HL-60 (cell line): Measurements from ENCODE around the gene IRX4.

ENCODE experiments used
- DNase-seq, 2 experiments: peaks; one replicate each; pipeline ENCODE4 v3.0.0-alpha.2; 2010 to 2020; ENCODE audit warnings: low read depth in 1 of 2, low spot score in 1 of 2
- H3K27ac ChIP-seq: fragments of 250-450 bp; sonication (Bioruptor Pico); replicated peaks from 2 replicates; pipeline ENCODE4 v1.5.1; 2020; ENCODE audit warnings: mild to moderate bottlenecking, moderate library complexity
- H3K27me3 ChIP-seq: fragments of 250-450 bp; sonication (Bioruptor Pico); 2 replicates; pipeline ENCODE4 v1.5.1; 2021; ENCODE audit warnings: mild to moderate bottlenecking, moderate library complexity; ENCODE audit not compliant: insufficient read depth, poor library complexity, severe bottlenecking
- H3K4me3 ChIP-seq: replicated peaks from 2 replicates; pipeline ENCODE4 v1.5.1; 2011; ENCODE audit warnings: mild to moderate bottlenecking, control low read depth, low read length; ENCODE audit not compliant: insufficient read depth
- CTCF ChIP-seq: IDR thresholded peaks from one replicate; pipeline ENCODE4 v1.5.1; 2011; ENCODE audit warnings: low read length, control low read depth, inconsistent platforms; ENCODE audit not compliant: insufficient read depth
- GABPA ChIP-seq: IDR thresholded peaks from 2 replicates; pipeline ENCODE4 v1.6.1; 2012; ENCODE audit warnings: low read depth
- POLR2AphosphoS5 ChIP-seq: IDR thresholded peaks from 2 replicates; pipeline ENCODE4 v1.6.1; 2012; ENCODE audit warnings: low read depth
- REST ChIP-seq: IDR thresholded peaks from 2 replicates; pipeline ENCODE4 v1.6.1; 2012; ENCODE audit warnings: low read depth; ENCODE audit not compliant: insufficient replicate concordance
- SPI1 ChIP-seq: IDR thresholded peaks from 2 replicates; pipeline ENCODE4 v1.6.1; 2012; ENCODE audit warnings: low read depth, mild to moderate bottlenecking, borderline replicate concordance

The IRX4 gene

GRCh38 chr5:1847056-1847455 is 35.7 kb downstream of the IRX4 start:
- no peak overlapping the region for H3K27ac ChIP-seq
- H3K27me3 ChIP-seq = peaks cover 17% of the 10 kb centered on the region
- no peak overlapping the region for H3K4me3 ChIP-seq
- TF ChIP-seq POLR2AphosphoS5 (no peak), CTCF (no peak), REST (no peak), GABPA (no peak), SPI1 (no peak)
- no peak for DNase-seq

GRCh38 chr5:1846583-1846982 is 36.1 kb downstream of the IRX4 start:
- Histone ChIP-seq H3K4me3 (no peak overlapping the region), H3K27ac (no peak overlapping the region), H3K27me3 (peaks cover 14% of the 10 kb centered on the region)
- no peak for DNase-seq
- TF ChIP-seq CTCF = no peak
- TF ChIP-seq REST = no peak
- TF ChIP-seq SPI1 = no peak
- TF ChIP-seq GABPA = no peak
- TF ChIP-seq POLR2AphosphoS5 = no peak

DNA sequence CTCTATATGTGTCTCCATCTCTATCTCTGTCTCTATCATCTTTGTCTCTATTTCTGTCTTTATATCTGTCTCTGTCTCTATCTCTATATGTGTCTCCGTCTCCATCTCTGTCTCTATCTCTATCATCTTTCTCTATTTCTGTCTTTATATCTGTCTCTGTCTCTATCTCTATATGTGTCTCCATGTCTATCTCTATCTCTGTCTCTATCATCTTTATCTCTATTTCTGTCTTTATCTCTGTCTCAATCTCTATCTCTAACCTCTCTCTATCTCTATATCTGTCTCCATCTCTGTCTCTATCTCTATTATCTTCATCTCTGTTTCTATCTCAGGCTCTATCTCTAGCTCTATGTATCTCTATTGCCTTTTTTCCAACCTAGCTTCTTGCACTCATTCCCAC is 37.0 kb downstream of the IRX4 start:
- no peak overlapping the region for H3K4me3 ChIP-seq
- no peak for TF ChIP-seq POLR2AphosphoS5
- no peak for TF ChIP-seq SPI1
- no peak for TF ChIP-seq CTCF
- no peak for TF ChIP-seq REST
- no peak for TF ChIP-seq GABPA
- no peak for DNase-seq

More for the DNA sequence above, 37.0 kb downstream of the IRX4 start:
- no peak overlapping the region for H3K27ac ChIP-seq
- H3K27me3 ChIP-seq = peaks cover 14% of the 10 kb centered on the region
